GM23248 (cell line): ENCODE data around the gene ABCB11.

Source experiments
- EZH2 ChIP-seq: fragments of 200-600 bp; sonication (generic); IDR thresholded peaks from 2 replicates; pipeline ENCODE4 v1.6.1; 2018; ENCODE audit warnings: antibody characterized with exemption, mild to moderate bottlenecking; ENCODE audit not compliant: insufficient read depth, poor library complexity, severe bottlenecking
- EZH2phosphoT487 ChIP-seq: fragments of 200-600 bp; sonication (generic); IDR thresholded peaks from 2 replicates; pipeline ENCODE4 v1.6.1; 2018; ENCODE audit warnings: antibody characterized with exemption, moderate library complexity, mild to moderate bottlenecking, low read depth; ENCODE audit not compliant: insufficient read depth

- TF ChIP-seq EZH2 (no peak), EZH2phosphoT487 (no peak)
Measured at GRCh38 chr2:168969865-168970264, 61.3 kb downstream of the ABCB11 start.
